ENCODE data around the gene RPS28.
"Not testable (repeated sequence)": the region's sequence is repeated elsewhere in the genome, so short reads cannot be mapped to it uniquely, and the experiment has no call there.

Gene RPS28

DNA sequence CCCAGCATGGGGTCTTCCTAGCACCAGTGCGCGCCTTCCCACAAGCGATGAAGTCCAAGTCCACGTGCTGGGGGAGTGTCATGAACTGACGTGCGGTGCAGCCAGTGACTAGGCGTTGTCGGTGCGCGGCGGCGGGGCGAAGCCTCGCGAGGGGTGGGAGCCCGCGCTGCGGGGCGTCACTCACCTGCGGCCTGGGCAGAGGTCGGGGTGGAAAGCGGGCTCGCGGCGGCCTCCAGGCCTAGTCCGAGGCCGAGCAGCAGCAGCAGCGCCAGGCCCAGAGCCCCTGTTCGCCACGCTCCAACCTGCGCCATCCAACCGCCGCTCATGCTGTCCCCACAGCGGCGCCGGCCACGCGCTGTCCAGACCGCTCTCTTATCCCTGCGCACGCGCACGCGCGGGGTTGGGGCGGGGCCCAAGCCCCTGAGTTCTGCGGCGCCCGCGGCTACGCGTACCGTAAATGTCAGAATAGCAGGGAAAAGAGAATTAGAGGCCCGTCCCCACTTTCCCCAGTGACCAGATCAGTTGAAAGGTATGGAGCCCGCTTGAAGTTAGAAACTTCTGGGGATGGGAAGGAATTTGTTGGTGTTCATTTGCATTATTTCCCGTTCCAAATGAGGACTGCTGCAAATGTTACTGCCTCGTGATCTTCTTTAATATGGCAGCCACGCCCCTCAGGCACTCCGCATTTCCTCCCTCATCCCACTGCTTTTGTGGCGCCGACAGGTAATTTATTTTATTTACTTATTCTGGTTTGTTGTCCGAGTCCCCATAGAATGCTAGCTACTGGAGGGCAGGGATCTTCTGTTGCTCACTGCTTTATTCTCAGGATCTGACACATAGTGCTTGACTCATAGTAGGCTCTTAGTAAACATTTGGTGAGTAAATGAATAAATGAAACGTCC lies 13.1 kb upstream of the RPS28 start, which contains the start of gene CD320:
Gene CD320 (minus strand): TSS at position 394 of the 902 bp plus-strand sequence. CDS start 68 bp downstream, at position 326.
- Histone ChIP-seq H3K36me3 (ENCODE audit: control insufficient read depth, insufficient read depth, low read length) (peaks cover 38% of the 10 kb centered on the region), H3K27me3 (ENCODE audit: control insufficient read depth, insufficient read depth, low read length) (no peaks in the 10 kb centered on the region), H3K4me3 (ENCODE audit: low read depth, low read length) (peak within 1 kb of the TSS; percentile 75), H3K9ac (ENCODE audit: low read length) (peak within 1 kb of the TSS; percentile 85), H3K9me3 (ENCODE audit: control insufficient read depth, insufficient read depth, low read depth, low read length) (no peaks in the 10 kb centered on the region), H3K4me1 (ENCODE audit: control insufficient read depth, insufficient read depth, low read length) (peaks cover 25% of the 10 kb centered on the region; the same call in 1 of the 2 replicates), H3K27ac (ENCODE audit: low read depth, low read length) (peak within 1 kb of the TSS; percentile 89)

DNA sequence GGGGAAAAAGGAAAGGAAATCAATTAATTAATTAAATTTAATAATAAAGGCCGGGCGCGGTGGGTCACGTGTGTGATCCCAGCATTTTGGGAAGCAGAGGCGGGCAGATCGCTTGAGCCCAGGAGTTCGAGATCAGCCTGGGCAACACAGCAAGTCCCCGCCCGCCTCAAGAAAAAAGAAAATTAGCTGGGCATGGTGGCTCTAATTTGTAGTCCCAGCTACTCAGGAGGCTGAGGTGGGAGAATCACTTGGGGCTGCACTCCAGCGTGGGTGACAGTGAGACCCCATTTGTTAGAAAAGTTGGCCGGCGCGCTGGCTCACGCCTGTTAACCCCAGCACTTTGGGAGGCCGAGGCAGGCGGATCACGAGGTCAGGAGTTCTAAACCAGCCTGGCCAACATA lies 12.4 kb upstream of the RPS28 start:
- Histone ChIP-seq H3K4me3 (ENCODE audit: low read depth, low read length) (peak overlapping the region; percentile 75), H3K36me3 (ENCODE audit: control insufficient read depth, insufficient read depth, low read length) (peaks cover 40% of the 10 kb centered on the region)

DNA sequence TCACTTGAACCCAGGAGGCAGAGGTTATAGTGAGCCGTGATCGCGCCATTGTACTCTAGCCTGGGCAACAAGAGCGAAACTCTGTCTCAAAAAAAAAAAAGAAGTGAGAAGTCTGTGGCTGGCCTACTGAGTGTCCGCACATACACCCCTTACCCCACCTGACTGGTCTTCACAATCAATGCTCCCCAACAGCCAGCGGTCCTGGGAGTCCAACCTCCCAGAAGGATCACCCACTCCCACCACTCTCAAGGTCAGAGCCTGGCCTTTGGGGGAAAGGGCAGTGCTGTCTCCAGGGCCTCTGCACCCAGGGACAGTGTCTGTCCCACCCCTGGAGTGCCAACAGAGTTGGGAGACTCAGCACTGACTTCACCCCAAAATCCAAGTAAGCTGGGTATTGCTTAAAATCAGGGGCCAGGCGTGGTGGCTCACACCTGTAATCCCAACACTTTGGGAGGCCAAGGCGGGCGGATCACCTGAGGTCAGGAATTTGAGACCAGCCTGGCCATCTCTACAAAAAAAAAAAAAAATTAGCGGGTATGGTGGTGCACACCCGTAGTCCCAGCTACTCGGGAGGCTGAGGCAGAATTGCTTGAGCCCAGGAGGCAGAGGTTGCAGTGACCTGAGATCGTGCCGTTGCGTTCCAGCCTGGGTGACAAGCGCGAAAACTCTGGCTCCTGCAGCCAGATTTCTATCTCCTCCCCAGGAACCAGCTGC lies 10.8 kb upstream of the RPS28 start:
- Histone ChIP-seq H3K9me3 (ENCODE audit: control insufficient read depth, insufficient read depth, low read depth, low read length) (no peaks in the 10 kb centered on the region), H3K4me1 (ENCODE audit: control insufficient read depth, insufficient read depth, low read length) (peaks cover 18% of the 10 kb centered on the region; the same call in 1 of the 2 replicates), H3K9ac (ENCODE audit: low read length) (no peak overlapping the region), H3K36me3 (ENCODE audit: control insufficient read depth, insufficient read depth, low read length) (peaks cover 55% of the 10 kb centered on the region), H3K4me3 (ENCODE audit: low read depth, low read length) (no peak overlapping the region), H3K27me3 (ENCODE audit: control insufficient read depth, insufficient read depth, low read length) (no peaks in the 10 kb centered on the region), H3K27ac (ENCODE audit: low read depth, low read length) (no peak overlapping the region)

More for the DNA sequence above, 12.4 kb upstream of the RPS28 start:
- H3K27ac ChIP-seq (ENCODE audit: low read depth, low read length): no peak overlapping the region; the same call in 1 of the 2 replicates
- H3K9me3 ChIP-seq (ENCODE audit: control insufficient read depth, insufficient read depth, low read depth, low read length): no peaks in the 10 kb centered on the region
- no peak overlapping the region for H3K9ac ChIP-seq (ENCODE audit: low read length)
- no peaks in the 10 kb centered on the region for H3K27me3 ChIP-seq (ENCODE audit: control insufficient read depth, insufficient read depth, low read length)
- H3K4me1 ChIP-seq (ENCODE audit: control insufficient read depth, insufficient read depth, low read length): peaks cover 25% of the 10 kb centered on the region; the same call in 1 of the 2 replicates

- Histone ChIP-seq H3K27ac (ENCODE audit: low read depth, low read length) (no peak overlapping the region), H3K4me1 (ENCODE audit: control insufficient read depth, insufficient read depth, low read length) (peaks cover 20% of the 10 kb centered on the region; the same call in 1 of the 2 replicates), H3K4me3 (ENCODE audit: low read depth, low read length) (no peak overlapping the region), H3K36me3 (ENCODE audit: control insufficient read depth, insufficient read depth, low read length) (peaks cover 66% of the 10 kb centered on the region), H3K9me3 (ENCODE audit: control insufficient read depth, insufficient read depth, low read depth, low read length) (no peaks in the 10 kb centered on the region), H3K9ac (ENCODE audit: low read length) (no peak overlapping the region), H3K27me3 (ENCODE audit: control insufficient read depth, insufficient read depth, low read length) (no peaks in the 10 kb centered on the region)
Measured at GRCh38 chr19:8311461-8312260, 9.6 kb upstream of the RPS28 start.

- H3K4me3 ChIP-seq (ENCODE audit: low read depth, low read length); H3K27ac ChIP-seq (ENCODE audit: low read depth, low read length); H3K9ac ChIP-seq (ENCODE audit: low read length); H3K27me3 ChIP-seq (ENCODE audit: control insufficient read depth, insufficient read depth, low read length); H3K4me1 ChIP-seq (ENCODE audit: control insufficient read depth, insufficient read depth, low read length); H3K9me3 ChIP-seq (ENCODE audit: control insufficient read depth, insufficient read depth, low read depth, low read length): not testable (repeated sequence)
- H3K36me3 ChIP-seq (ENCODE audit: control insufficient read depth, insufficient read depth, low read length): peaks cover 58% of the 10 kb centered on the region
Measured at GRCh38 chr19:8314981-8315640, 6.2 kb upstream of the RPS28 start.

- Histone ChIP-seq H3K9me3 (ENCODE audit: control insufficient read depth, insufficient read depth, low read depth, low read length) (no peaks in the 10 kb centered on the region), H3K4me1 (ENCODE audit: control insufficient read depth, insufficient read depth, low read length) (peaks cover 11% of the 10 kb centered on the region), H3K9ac (ENCODE audit: low read length) (peak overlapping the region; percentile 48), H3K36me3 (ENCODE audit: control insufficient read depth, insufficient read depth, low read length) (peaks cover 46% of the 10 kb centered on the region), H3K27ac (ENCODE audit: low read depth, low read length) (0 out of 2 replicates have a peak overlapping the region, but pooled peaks have one; percentile 43), H3K27me3 (ENCODE audit: control insufficient read depth, insufficient read depth, low read length) (no peaks in the 10 kb centered on the region), H3K4me3 (ENCODE audit: low read depth, low read length) (no peak overlapping the region)
Measured at GRCh38 chr19:8316351-8317125, 4.8 kb upstream of the RPS28 start.

DNA sequence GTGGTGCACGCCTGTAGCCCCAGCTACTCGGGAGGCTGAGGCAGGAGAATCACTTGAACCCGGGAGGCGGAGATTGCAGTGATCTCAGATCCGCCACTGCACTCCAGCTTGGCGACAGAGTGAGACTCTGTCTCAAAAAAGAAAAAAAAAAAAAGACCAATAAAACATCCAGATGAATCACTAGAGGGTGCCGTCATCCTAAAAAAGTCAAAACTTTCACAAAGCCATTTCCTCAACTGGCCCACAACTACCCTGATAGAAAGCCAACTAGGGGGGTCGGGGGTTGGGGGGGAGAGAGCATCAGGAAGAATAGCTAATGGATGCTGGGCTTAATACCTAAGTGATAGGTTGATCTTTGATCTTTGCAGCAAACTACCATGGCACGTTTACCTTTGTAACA lies 2.5 kb upstream of the RPS28 start:
- H3K4me3 ChIP-seq (ENCODE audit: low read depth, low read length); H3K27ac ChIP-seq (ENCODE audit: low read depth, low read length); H3K27me3 ChIP-seq (ENCODE audit: control insufficient read depth, insufficient read depth, low read length); H3K9ac ChIP-seq (ENCODE audit: low read length); H3K9me3 ChIP-seq (ENCODE audit: control insufficient read depth, insufficient read depth, low read depth, low read length): not testable (repeated sequence)
- peaks cover 48% of the 10 kb centered on the region for H3K36me3 ChIP-seq (ENCODE audit: control insufficient read depth, insufficient read depth, low read length)
- H3K4me1 ChIP-seq (ENCODE audit: control insufficient read depth, insufficient read depth, low read length): peaks cover 17% of the 10 kb centered on the region

- Histone ChIP-seq H3K27me3 (ENCODE audit: control insufficient read depth, insufficient read depth, low read length) (no peaks in the 10 kb centered on the region), H3K9me3 (ENCODE audit: control insufficient read depth, insufficient read depth, low read depth, low read length) (no peaks in the 10 kb centered on the region), H3K36me3 (ENCODE audit: control insufficient read depth, insufficient read depth, low read length) (peaks cover 41% of the 10 kb centered on the region), H3K4me1 (ENCODE audit: control insufficient read depth, insufficient read depth, low read length) (peaks cover 17% of the 10 kb centered on the region), H3K27ac (ENCODE audit: low read depth, low read length) (peak overlapping the region; percentile 94), H3K9ac (ENCODE audit: low read length) (peak overlapping the region; percentile 90), H3K4me3 (ENCODE audit: low read depth, low read length) (peak overlapping the region; percentile 84)
Measured at GRCh38 chr19:8319807-8320520, 1.3 kb upstream of the RPS28 start.

DNA sequence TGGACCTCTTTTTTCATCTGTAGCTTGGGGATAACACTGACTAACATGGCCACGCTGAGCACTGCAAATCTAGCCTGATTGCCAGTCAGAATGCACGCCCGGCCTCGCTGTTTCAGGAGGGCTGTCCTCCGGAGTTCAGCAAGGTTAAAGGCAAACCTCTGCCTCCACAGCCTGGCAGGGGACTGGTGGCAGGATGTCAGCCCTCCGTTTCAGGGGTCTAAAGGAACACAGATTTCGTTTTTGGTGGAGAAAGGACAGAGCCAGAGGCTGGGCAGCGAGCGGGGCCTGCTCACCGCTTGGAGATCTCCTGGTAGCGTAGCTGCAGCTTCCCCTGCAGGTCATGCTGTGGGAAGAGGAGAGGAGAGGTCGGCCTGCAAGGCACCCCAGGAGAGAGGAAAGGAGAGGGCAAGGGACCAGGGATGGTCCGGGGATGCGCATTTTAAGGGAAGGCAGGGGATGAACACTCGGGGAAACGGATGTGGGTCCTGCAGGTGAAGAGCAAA lies 681 bp upstream of the RPS28 start:
- Histone ChIP-seq H3K4me3 (ENCODE audit: low read depth, low read length) (peak overlapping the region; percentile 84), H3K27me3 (ENCODE audit: control insufficient read depth, insufficient read depth, low read length) (no peaks in the 10 kb centered on the region), H3K9ac (ENCODE audit: low read length) (peak overlapping the region; percentile 90), H3K9me3 (ENCODE audit: control insufficient read depth, insufficient read depth, low read depth, low read length) (no peaks in the 10 kb centered on the region), H3K36me3 (ENCODE audit: control insufficient read depth, insufficient read depth, low read length) (peaks cover 34% of the 10 kb centered on the region), H3K27ac (ENCODE audit: low read depth, low read length) (peak overlapping the region; percentile 94), H3K4me1 (ENCODE audit: control insufficient read depth, insufficient read depth, low read length) (peaks cover 17% of the 10 kb centered on the region)

Data from HUES6 (cell line).